B cell (primary cell): ENCODE results near the gene SPINK1.
"Not testable (repeated sequence)": the region's sequence is repeated elsewhere in the genome, so short reads cannot be mapped to it uniquely, and the experiment has no call there.

ENCODE experiments used
- EZH2 ChIP-seq: IDR thresholded peaks from 2 replicates; pipeline ENCODE4 v1.6.1; 2012; ENCODE audit warnings: borderline replicate concordance, low read depth, mild to moderate bottlenecking, moderate library complexity, low read length; ENCODE audit not compliant: insufficient read depth, poor library complexity, severe bottlenecking
- TF ChIP-seq, protein P1 (sequence below): fragments of 200-600 bp; IDR thresholded peaks from one replicate; pipeline ENCODE4 v1.8.0; 2022; ENCODE audit warnings: antibody characterized with exemption, mild to moderate bottlenecking

- TF ChIP-seq, protein P1, sequence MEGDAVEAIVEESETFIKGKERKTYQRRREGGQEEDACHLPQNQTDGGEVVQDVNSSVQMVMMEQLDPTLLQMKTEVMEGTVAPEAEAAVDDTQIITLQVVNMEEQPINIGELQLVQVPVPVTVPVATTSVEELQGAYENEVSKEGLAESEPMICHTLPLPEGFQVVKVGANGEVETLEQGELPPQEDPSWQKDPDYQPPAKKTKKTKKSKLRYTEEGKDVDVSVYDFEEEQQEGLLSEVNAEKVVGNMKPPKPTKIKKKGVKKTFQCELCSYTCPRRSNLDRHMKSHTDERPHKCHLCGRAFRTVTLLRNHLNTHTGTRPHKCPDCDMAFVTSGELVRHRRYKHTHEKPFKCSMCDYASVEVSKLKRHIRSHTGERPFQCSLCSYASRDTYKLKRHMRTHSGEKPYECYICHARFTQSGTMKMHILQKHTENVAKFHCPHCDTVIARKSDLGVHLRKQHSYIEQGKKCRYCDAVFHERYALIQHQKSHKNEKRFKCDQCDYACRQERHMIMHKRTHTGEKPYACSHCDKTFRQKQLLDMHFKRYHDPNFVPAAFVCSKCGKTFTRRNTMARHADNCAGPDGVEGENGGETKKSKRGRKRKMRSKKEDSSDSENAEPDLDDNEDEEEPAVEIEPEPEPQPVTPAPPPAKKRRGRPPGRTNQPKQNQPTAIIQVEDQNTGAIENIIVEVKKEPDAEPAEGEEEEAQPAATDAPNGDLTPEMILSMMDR, result not testable (repeated sequence)
- not testable (repeated sequence) for TF ChIP-seq EZH2
Observed at GRCh38 chr5:147872744-147873435, 41.4 kb upstream of the SPINK1 start.
